Fibroblast of mammary gland (primary cell): ENCODE measurements around the gene THY1.
"Not testable (repeated sequence)": the region's sequence is repeated elsewhere in the genome, so short reads cannot be mapped to it uniquely, and the experiment has no call there.

Experiments used
- DNase-seq: peaks from one replicate; pipeline ENCODE4 v3.0.0-alpha.2; 2010; ENCODE audit warnings: low read depth
- H3K4me3 ChIP-seq: 2 replicates; pipeline ENCODE4 v1.5.1; 2011; ENCODE audit warnings: low read depth, mild to moderate bottlenecking, low read length, moderate library complexity; ENCODE audit not compliant: control insufficient read depth
- CTCF ChIP-seq: conservative IDR thresholded peaks from 2 replicates; pipeline ENCODE4 v1.5.1; 2011; ENCODE audit warnings: low read depth, low read length, inconsistent platforms; ENCODE audit not compliant: control insufficient read depth, insufficient read depth

Gene THY1

GRCh38 chr11:119445850-119446249, 22.9 kb upstream of the THY1 start:
- H3K4me3 ChIP-seq = no peak overlapping the region
- TF ChIP-seq CTCF = no peak
- no peak for DNase-seq

GRCh38 chr11:119445379-119445778, 22.4 kb upstream of the THY1 start:
- H3K4me3 ChIP-seq = no peak overlapping the region
- TF ChIP-seq CTCF = no peak
- peak; percentile 32 for DNase-seq

- TF ChIP-seq CTCF = no peak
- DNase-seq = no peak
- H3K4me3 ChIP-seq = no peak overlapping the region
Measured at GRCh38 chr11:119441898-119442243, 18.9 kb upstream of the THY1 start.

- TF ChIP-seq CTCF = no peak
Measured at GRCh38 chr11:119438599-119438998, 15.6 kb upstream of the THY1 start.

GRCh38 chr11:119437521-119437920, 14.5 kb upstream of the THY1 start:
- H3K4me3 ChIP-seq, DNase-seq: not testable (repeated sequence)

More at GRCh38 chr11:119438599-119438998, 15.6 kb upstream of the THY1 start:
- H3K4me3 ChIP-seq = no peak overlapping the region
- DNase-seq = no peak

- no peak overlapping the region for H3K4me3 ChIP-seq
- TF ChIP-seq CTCF = no peak
- DNase-seq = no peak
Measured at GRCh38 chr11:119436711-119437110, 13.7 kb upstream of the THY1 start.

- no peak for DNase-seq
- TF ChIP-seq CTCF = no peak
- no peak overlapping the region for H3K4me3 ChIP-seq
Measured at GRCh38 chr11:119436093-119436492, 13.1 kb upstream of the THY1 start.
